Measurements from ENCODE around the gene CHTOP.
"Not testable (repeated sequence)": the region's sequence is repeated elsewhere in the genome, so short reads cannot be mapped to it uniquely, and the experiment has no call there.

Gene CHTOP, protein sequence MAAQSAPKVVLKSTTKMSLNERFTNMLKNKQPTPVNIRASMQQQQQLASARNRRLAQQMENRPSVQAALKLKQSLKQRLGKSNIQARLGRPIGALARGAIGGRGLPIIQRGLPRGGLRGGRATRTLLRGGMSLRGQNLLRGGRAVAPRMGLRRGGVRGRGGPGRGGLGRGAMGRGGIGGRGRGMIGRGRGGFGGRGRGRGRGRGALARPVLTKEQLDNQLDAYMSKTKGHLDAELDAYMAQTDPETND

GRCh38 chr1:153633754-153634665, at the start of gene CHTOP:
TSS of gene CHTOP (plus strand) at chr1:153634066. CDS start at chr1:153636589, 2,523 bp downstream.
- peak; percentile 97 for DNase-seq

GRCh38 chr1:153585006-153585405, 48.9 kb upstream of the CHTOP start:
- no peak for DNase-seq

DNA sequence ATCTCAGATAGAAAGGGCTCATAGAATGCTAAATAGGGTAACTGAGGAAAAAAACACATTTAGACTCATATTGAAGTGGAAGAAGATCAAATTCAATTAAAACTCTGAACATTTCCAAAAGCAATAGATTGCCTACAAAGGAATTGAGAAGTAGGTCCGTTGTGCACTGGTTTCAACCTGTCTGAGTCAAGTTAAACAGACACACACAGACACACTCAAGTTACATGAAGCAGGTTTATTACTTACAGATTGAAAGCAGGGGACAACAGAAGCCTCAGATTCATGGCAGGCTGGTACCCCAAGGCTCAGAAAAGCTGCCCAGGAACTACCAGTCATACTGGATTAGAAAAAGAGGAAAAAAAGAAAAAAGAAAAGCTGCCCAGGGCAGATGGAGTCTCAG, 47.5 kb upstream of the CHTOP start:
- no peak for DNase-seq

- DNase-seq = no peak
Observed at GRCh38 chr1:153587314-153587713, 46.6 kb upstream of the CHTOP start.

DNA sequence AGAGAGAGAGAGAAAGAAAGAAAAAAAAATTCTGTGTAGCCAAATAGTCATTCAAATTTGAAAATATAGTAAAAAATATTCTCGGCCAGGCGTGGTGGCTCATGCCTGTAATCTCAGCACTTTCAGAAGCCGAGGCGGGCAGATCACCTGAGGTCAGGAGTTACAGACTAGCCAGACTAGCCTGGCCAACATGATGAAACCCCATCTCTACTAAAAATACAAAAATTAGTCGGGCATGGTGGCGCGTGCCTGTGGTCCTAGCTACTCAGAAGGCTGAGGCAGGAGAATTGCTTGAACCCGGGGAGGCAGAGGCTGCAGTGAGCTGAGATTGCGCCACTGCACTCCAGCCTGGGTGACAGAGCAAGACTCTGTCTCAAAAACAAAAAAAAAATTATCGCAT, 45.8 kb upstream of the CHTOP start:
- DNase-seq = not testable (repeated sequence)

DNA sequence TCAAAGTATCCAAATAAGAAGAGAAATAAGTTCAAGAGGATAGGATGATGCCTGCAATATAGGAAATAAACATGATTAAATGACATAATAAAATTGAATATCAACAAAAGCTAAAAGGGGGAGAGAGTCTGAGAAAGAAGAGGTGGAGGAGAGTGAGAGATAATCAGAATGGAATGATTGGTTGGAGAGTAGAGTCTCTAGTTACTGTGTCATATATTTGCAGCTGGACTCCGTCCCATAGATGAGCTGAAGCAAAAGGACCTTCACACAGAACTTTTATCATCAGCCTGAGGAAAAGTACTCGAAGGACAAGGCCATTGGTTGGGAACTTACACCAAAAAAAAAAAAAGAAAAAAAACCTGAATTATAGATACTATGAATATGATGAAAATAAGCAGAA, 45.4 kb upstream of the CHTOP start:
- no peak for DNase-seq

- no peak for DNase-seq
Observed at GRCh38 chr1:153592748-153593147, 41.1 kb upstream of the CHTOP start.

GRCh38 chr1:153597206-153597605, 36.7 kb upstream of the CHTOP start:
- no peak for DNase-seq

GRCh38 chr1:153598309-153599172, 35.3 kb upstream of the CHTOP start:
- no peak for DNase-seq

DNA sequence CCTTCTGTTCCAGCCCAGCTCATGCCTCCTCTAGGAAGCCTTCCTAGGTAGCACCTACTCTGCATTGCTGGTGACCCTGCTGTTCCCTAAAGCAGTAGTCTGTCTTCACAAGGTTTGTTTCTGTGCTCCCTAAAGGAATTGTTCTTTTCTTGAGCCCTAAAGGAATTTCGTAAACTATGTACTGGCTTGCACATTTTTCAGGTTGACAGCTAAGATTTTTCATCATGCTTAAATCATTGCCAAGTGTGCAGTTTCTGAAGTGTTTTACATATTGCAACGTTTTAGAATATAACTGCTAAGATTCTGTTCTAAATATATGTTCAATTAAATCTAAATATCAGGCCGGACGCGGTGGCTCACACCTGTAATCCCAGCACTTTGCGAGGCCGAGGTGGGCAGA, 34.0 kb upstream of the CHTOP start:
- DNase-seq = no peak

DNA sequence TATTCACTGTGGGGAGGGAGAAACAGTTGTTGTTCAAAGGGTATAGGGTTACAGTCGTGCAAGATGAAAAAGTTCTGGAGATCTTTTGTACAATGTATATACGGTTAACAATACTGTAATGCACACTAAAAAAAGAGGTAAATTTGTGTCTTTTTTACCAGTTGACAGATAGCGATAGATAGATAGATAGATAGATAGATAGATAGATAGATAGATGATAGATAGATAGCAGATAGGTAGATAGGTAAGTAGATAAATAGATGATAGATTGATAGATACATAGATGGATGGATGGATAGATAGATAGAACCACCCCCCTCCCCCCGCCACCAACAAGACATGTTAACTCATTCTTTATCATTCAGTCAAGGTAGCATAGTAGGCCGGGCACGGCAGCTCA, 31.1 kb upstream of the CHTOP start:
- DNase-seq = no peak

DNA sequence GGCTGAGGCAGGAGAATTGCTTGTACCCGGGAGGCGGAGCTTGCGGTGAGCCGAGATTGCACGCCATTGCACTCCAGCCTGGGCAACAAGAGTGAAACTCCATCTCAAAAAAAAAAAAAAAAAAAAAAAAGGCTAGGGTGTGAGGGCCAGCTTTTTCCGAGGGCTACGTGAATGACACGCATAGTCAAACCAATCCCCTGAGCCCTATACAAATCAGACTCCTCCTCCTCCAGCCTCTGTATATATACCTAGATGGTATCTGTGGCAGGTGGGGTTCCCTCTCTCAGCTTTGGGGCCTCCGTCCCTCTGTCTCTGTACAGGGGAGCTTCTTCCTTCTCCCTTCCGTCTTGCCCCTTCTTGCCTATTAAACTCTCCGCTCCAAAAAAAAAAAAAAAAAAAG, 27.7 kb upstream of the CHTOP start:
- no peak for DNase-seq

DNA sequence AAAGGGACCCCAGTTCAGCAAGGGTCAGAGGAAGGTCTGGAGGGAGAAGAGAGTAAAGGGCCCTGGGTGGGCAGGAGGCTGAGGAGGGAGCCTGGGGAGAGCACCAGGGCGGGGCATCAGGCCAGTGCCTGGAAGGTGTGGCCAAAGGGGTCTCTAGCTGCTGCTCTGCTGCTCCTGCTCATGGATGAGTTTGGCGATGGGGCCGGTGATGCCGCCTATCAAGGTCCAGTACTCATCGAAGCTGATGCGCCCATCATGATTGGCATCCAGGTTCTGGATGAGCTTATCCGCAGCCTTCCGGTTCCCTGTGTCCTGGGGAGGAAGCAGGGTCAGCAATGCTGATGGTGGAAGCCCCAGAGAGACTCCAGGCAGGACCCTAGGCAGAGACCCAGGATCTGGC, 26.5 kb upstream of the CHTOP start:
- DNase-seq = no peak

GRCh38 chr1:153608089-153608682, 25.7 kb upstream of the CHTOP start:
- no peak for DNase-seq

DNA sequence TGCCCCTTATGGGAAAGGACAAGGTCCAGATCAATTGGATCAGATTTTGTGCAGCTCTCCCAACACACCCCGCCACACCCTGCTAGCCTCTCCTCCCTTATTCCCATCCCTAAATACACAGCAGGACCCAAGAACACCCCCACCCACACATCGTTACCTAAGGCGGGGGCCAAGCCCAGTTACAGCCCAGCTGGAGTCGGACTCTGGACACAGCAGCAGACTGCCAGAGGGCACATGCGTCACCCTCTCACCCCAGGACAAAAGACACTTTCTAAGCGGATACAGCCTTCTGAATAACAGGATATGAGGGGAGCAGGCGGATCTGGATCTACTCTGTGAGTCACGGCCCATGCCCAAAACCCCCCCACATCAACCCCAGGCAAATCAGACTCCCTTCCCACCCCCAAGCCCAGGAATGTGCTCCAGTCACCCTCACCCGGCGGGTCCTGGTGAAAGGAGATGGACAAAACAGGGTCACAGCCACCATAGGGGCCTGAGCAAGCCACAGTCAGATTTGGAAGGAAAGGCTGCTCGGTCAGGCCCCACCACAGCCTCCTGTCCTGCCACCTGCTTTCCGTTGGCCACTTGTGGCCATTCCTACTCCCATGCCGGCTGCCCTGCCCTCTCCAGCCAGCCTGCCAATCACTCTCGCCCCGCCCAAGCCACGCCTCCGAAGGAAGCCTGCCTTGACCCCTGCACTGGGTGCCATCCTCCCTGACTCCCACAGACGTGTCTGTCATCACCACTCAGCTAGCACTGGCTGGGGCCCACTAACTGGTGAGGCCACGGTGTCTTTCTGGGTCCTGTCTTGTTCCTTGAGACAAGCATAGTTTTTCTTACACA, 24.9 kb upstream of the CHTOP start:
- DNase-seq = no peak

- no peak for DNase-seq
Observed at GRCh38 chr1:153609585-153609907, 24.3 kb upstream of the CHTOP start.

GRCh38 chr1:153610334-153610733, 23.5 kb upstream of the CHTOP start:
- no peak for DNase-seq

DNA sequence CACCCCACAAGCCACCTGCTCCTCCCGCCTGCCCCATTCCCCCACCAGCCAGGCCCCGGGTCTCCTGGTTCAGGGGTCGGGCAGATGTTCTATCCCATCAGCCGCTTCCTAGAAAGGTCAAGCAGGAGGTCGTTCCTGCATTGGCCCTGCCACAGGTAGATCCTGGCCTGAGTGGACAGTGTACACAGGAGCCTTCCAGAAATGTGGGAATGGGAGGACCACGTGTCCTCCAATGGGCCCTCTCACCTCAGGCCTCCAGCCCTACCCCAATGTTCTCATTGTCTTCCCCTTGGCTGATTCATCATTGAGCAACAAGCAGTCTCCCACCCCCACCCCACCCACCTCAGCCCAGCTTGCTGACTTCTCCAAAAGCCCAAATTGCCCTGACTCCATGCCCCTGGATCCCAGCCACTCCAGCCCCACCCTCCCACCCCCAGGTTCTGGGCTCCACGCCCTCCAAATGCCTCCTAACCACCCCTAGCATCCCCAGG, 23.0 kb upstream of the CHTOP start:
- DNase-seq = no peak

DNA sequence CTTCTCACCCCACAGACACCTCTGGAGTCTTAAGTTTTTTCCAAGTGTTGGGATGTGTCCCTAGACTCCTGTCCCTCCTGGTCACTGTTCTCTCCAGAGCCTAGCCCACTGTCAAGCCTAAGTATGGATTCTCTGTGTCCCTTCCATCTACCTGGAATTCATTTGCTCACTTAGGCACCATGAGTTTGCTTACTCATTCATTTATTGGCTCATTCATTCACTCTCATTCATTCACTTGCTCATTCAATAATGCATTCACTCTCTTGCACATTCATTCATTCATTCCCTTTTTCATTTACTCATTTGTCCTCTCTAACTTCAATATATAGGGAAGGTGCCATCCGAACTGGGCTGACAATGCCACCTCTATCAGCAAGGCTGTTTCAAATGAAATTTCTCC, 22.5 kb upstream of the CHTOP start:
- no peak for DNase-seq

GRCh38 chr1:153612111-153612754, 21.6 kb upstream of the CHTOP start:
- no peak for DNase-seq

GRCh38 chr1:153612755-153613331, 21.0 kb upstream of the CHTOP start, which contains the start of gene S100A16:
TSS of gene S100A16 (minus strand) at chr1:153613137. CDS start at chr1:153608151, 4,986 bp downstream.
- no peak for DNase-seq

All from NCI-H1105 treated with DMSO at 0.1 percent for 48 hours (cell line).